ENCODE results near the gene GADD45G.

GADD45G gene

GRCh38 chr9:89631384-89631783, 26.6 kb downstream of the GADD45G start:
- no peak overlapping the region for H3K4me3 ChIP-seq (ENCODE audit: low read length)
- DNase-seq (ENCODE audit: low read depth): no peak
- no peak for TF ChIP-seq CTCF (conservative IDR thresholded peaks at IDR 0.05; ENCODE audit: low read length)

- no peak overlapping the region for H3K4me3 ChIP-seq (ENCODE audit: low read length)
- TF ChIP-seq CTCF (conservative IDR thresholded peaks at IDR 0.05; ENCODE audit: low read length): no peak
- DNase-seq (ENCODE audit: low read depth): no peak
Observed at GRCh38 chr9:89632192-89632733, 27.5 kb downstream of the GADD45G start.

GRCh38 chr9:89632736-89633135, 27.9 kb downstream of the GADD45G start:
- DNase-seq (ENCODE audit: low read depth): no peak
- H3K4me3 ChIP-seq (ENCODE audit: low read length): no peak overlapping the region
- TF ChIP-seq CTCF (conservative IDR thresholded peaks at IDR 0.05; ENCODE audit: low read length): no peak

GRCh38 chr9:89633404-89633803, 28.6 kb downstream of the GADD45G start:
- H3K4me3 ChIP-seq (ENCODE audit: low read length): no peak overlapping the region
- no peak for DNase-seq (ENCODE audit: low read depth)
- no peak for TF ChIP-seq CTCF (conservative IDR thresholded peaks at IDR 0.05; ENCODE audit: low read length)

- H3K4me3 ChIP-seq (ENCODE audit: low read length): no peak overlapping the region
- no peak for DNase-seq (ENCODE audit: low read depth)
- TF ChIP-seq CTCF (conservative IDR thresholded peaks at IDR 0.05; ENCODE audit: low read length): no peak
Observed at GRCh38 chr9:89633920-89634319, 29.1 kb downstream of the GADD45G start.

GRCh38 chr9:89634995-89635742, 30.4 kb downstream of the GADD45G start:
- no peak for TF ChIP-seq CTCF (conservative IDR thresholded peaks at IDR 0.05; ENCODE audit: low read length)
- no peak overlapping the region for H3K4me3 ChIP-seq (ENCODE audit: low read length)
- DNase-seq (ENCODE audit: low read depth): peak; percentile 47

GRCh38 chr9:89635816-89636215, 31.0 kb downstream of the GADD45G start:
- no peak for TF ChIP-seq CTCF (conservative IDR thresholded peaks at IDR 0.05; ENCODE audit: low read length)
- H3K4me3 ChIP-seq (ENCODE audit: low read length): no peak overlapping the region
- DNase-seq (ENCODE audit: low read depth): no peak
